Measurements from ENCODE around the gene CREBBP. TPM values are rescaled to one million over a fixed set of nuclear protein-coding genes. Genes with fewer than 3 reads are reported as not detected.
A peak's percentile ranks its signal among the peaks of the same experiment; 100 is the strongest.

The CREBBP gene
- total and polyA plus RNA-seq, 9 of the 15 experiments (the other 6 are each of a cell fraction or from before 2014, with no cell fraction given): 0.70 to 24.8 (median 5.6) TPM

GRCh38 chr16:3767333-3767986, 113.1 kb downstream of the CREBBP start (continued):
- TF ChIP-seq CEBPZ (IDR thresholded peaks at IDR 0.05; ENCODE audit: borderline replicate concordance, low read depth, low read length): no peak

- intact Hi-C loops (cut with micrococcal nuclease): no loop called here
- Histone ChIP-seq H3K9me1 (ENCODE audit: control insufficient read depth, insufficient read depth, low read length) (no peaks in the 10 kb centered on the region), H3K27me3 (ENCODE audit: control insufficient read depth in 2 of 2, insufficient read depth in 2 of 2, low read length in 2 of 2) (no peaks in the 10 kb centered on the region), H3K4me3 (no peak overlapping the region), H3K36me3 (ENCODE audit: control insufficient read depth, insufficient read depth, low read length) (peaks cover 59% of the 10 kb centered on the region), H3K27ac (ENCODE audit: extremely low read depth, low read depth, low read length) (no peak overlapping the region), H4K20me1 (replicated peaks; ENCODE audit: control insufficient read depth, insufficient read depth, low read length) (no peaks in the 10 kb centered on the region), H3K79me2 (ENCODE audit: control insufficient read depth, insufficient read depth, low read length) (no peaks in the 10 kb centered on the region), H3K4me1 (replicated peaks in 1 of 2; ENCODE audit: control insufficient read depth in 2 of 2, insufficient read depth in 2 of 2, low read length in 2 of 2) (peaks cover 0 to 4% of the 10 kb centered on the region in 2 experiments; a peak in 1 of 5 replicates), H3K9me3 (replicated peaks; ENCODE audit: control insufficient read depth, insufficient read depth, low read depth, low read length) (no peaks in the 10 kb centered on the region), H3K9ac (ENCODE audit: insufficient read depth in 1 of 2, low read depth in 2 of 2, low read length in 2 of 2) (no peak overlapping the region), H2AFZ (ENCODE audit: low read depth, low read length) (no peak overlapping the region), H3K4me2 (ENCODE audit: insufficient read depth, low read length) (no peak overlapping the region)
- CTCF ChIA-PET (ENCODE audit: low intra/inter-chr PET ratio): no interaction called here
- WGBS (ENCODE audit: insufficient coverage, low coverage, missing lambda C conversion rate): 98% methylated on average over 3 of the region's 3 CpGs
- BruUV-seq (replicated peaks): no TSS peak
- DNase-seq (ENCODE audit: extremely low read depth in 1 of 4, low spot score in 3 of 4) (peak in 2 of 4 experiments; percentile 51 to 55), ATAC-seq (no peak), FAIRE-seq (no peak)
- in situ Hi-C loops (cut with MboI): no loop called here
- POLR2A ChIA-PET: no interaction called here
- TF ChIP-seq MEF2A (IDR thresholded peaks at IDR 0.05; ENCODE audit: control insufficient read depth, low read depth, low read length): no peak
- TF ChIP-seq RFX5 (IDR thresholded peaks at IDR 0.05; ENCODE audit: low read depth, low read length): no peak
- TF ChIP-seq HNRNPLL (IDR thresholded peaks at IDR 0.05; ENCODE audit: low read depth, low read length, poor library complexity, severe bottlenecking): no peak
- no peak for TF ChIP-seq TSHZ1 (CRISPR knock-in tag; IDR thresholded peaks at IDR 0.05)
- no peak for TF ChIP-seq ZNF3 (CRISPR knock-in tag; IDR thresholded peaks at IDR 0.05)
- no peak for TF ChIP-seq MITF (IDR thresholded peaks at IDR 0.05)
- no peak for TF ChIP-seq TFAM (CRISPR knock-in tag; conservative IDR thresholded peaks at IDR 0.05)
- no peak for TF ChIP-seq RFX7 (CRISPR knock-in tag; IDR thresholded peaks at IDR 0.05)
- TF ChIP-seq ZNF280B (CRISPR knock-in tag; IDR thresholded peaks at IDR 0.05): no peak
Measured at GRCh38 chr16:3766177-3766576, 114.3 kb downstream of the CREBBP start.

Data from K562 (cell line).